HG03457 (cell line): Measurements from ENCODE around the gene TTC3.
"Not testable (repeated sequence)": the region's sequence is repeated elsewhere in the genome, so short reads cannot be mapped to it uniquely, and the experiment has no call there.

Experiments used
- ATAC-seq: cut with Tn5 transposase; IDR thresholded peaks from one replicate; pipeline ENCODE4 v1.9.1; 2021; ENCODE audit warnings: moderate number of reproducible peaks; ENCODE audit not compliant: unreplicated experiment

Gene TTC3

GRCh38 chr21:37087188-37087587 is 14.1 kb downstream of the TTC3 start:
- ATAC-seq, result no peak

- no peak for ATAC-seq
Observed at GRCh38 chr21:37088186-37088735, 15.2 kb downstream of the TTC3 start.

GRCh38 chr21:37093977-37094376 is 20.9 kb downstream of the TTC3 start:
- ATAC-seq, result no peak

- ATAC-seq, result no peak
Observed at GRCh38 chr21:37095821-37096220, 22.8 kb downstream of the TTC3 start.

- no peak for ATAC-seq
Observed at GRCh38 chr21:37098751-37099150, 25.7 kb downstream of the TTC3 start.

GRCh38 chr21:37100316-37100715 is 27.3 kb downstream of the TTC3 start:
- no peak for ATAC-seq

GRCh38 chr21:37101384-37101783 is 28.3 kb downstream of the TTC3 start:
- ATAC-seq, result no peak

- ATAC-seq, result not testable (repeated sequence)
Observed at GRCh38 chr21:37102746-37103145, 29.7 kb downstream of the TTC3 start.

- ATAC-seq, result no peak
Observed at GRCh38 chr21:37106998-37107397, 33.9 kb downstream of the TTC3 start.

GRCh38 chr21:37111029-37111428 is 38.0 kb downstream of the TTC3 start:
- not testable (repeated sequence) for ATAC-seq

GRCh38 chr21:37114301-37114700 is 41.2 kb downstream of the TTC3 start:
- ATAC-seq, result not testable (repeated sequence)

- not testable (repeated sequence) for ATAC-seq
Observed at GRCh38 chr21:37116459-37116858, 43.4 kb downstream of the TTC3 start.

- no peak for ATAC-seq
Observed at GRCh38 chr21:37117204-37117603, 44.1 kb downstream of the TTC3 start.

- ATAC-seq, result no peak
Observed at GRCh38 chr21:37118187-37118826, 45.3 kb downstream of the TTC3 start.

- ATAC-seq, result no peak
Observed at GRCh38 chr21:37119421-37120218, 46.6 kb downstream of the TTC3 start.

- ATAC-seq, result no peak
Observed at GRCh38 chr21:37128076-37128475, 55.0 kb downstream of the TTC3 start.

GRCh38 chr21:37130971-37131370 is 57.9 kb downstream of the TTC3 start:
- no peak for ATAC-seq

GRCh38 chr21:37136261-37136660 is 63.2 kb downstream of the TTC3 start:
- ATAC-seq, result no peak

GRCh38 chr21:37136744-37137143 is 63.7 kb downstream of the TTC3 start:
- no peak for ATAC-seq

- ATAC-seq, result no peak
Observed at GRCh38 chr21:37139154-37139553, 66.1 kb downstream of the TTC3 start.

- no peak for ATAC-seq
Observed at GRCh38 chr21:37139902-37140301, 66.8 kb downstream of the TTC3 start.

GRCh38 chr21:37143392-37143791 is 70.3 kb downstream of the TTC3 start:
- ATAC-seq, result not testable (repeated sequence)
